ENCODE results near the gene ZC3H13. TPM values are rescaled to one million over a fixed set of nuclear protein-coding genes. Genes with fewer than 3 reads are reported as not detected.

The ZC3H13 gene
- total RNA-seq, 1 donor from 2014 or later: 62.3 TPM

- Mint-ChIP-seq H3K27ac (no peak overlapping the region), H3K36me3 (peaks cover 34% of the 10 kb centered on the region), H3K27me3 (no peaks in the 10 kb centered on the region), H3K4me3 (no peak overlapping the region), H3K9me3 (no peaks in the 10 kb centered on the region), H3K4me1 (ENCODE audit: unreplicated experiment) (no peaks in the 10 kb centered on the region)
- DNase-seq (ENCODE audit: extremely low spot score, unreplicated experiment): no peak
- TF ChIP-seq CTCF (conservative IDR thresholded peaks at IDR 0.05): no peak
Measured at GRCh38 chr13:46039411-46040182, 12.9 kb downstream of the ZC3H13 start.

GRCh38 chr13:46038296-46038695 is 14.2 kb downstream of the ZC3H13 start:
- Mint-ChIP-seq H3K4me3 (no peak overlapping the region), H3K36me3 (peaks cover 47% of the 10 kb centered on the region), H3K27me3 (no peaks in the 10 kb centered on the region), H3K4me1 (ENCODE audit: unreplicated experiment) (no peaks in the 10 kb centered on the region), H3K27ac (no peak overlapping the region), H3K9me3 (no peaks in the 10 kb centered on the region)
- TF ChIP-seq CTCF (conservative IDR thresholded peaks at IDR 0.05): no peak
- DNase-seq (ENCODE audit: extremely low spot score, unreplicated experiment): no peak

- Mint-ChIP-seq H3K4me3 (no peak overlapping the region), H3K27ac (no peak overlapping the region), H3K4me1 (ENCODE audit: unreplicated experiment) (no peaks in the 10 kb centered on the region), H3K9me3 (peaks cover 2% of the 10 kb centered on the region), H3K27me3 (no peaks in the 10 kb centered on the region), H3K36me3 (peaks cover 50% of the 10 kb centered on the region)
- DNase-seq (ENCODE audit: extremely low spot score, unreplicated experiment): no peak
- TF ChIP-seq CTCF (conservative IDR thresholded peaks at IDR 0.05): no peak
Measured at GRCh38 chr13:46035066-46035465, 17.5 kb downstream of the ZC3H13 start.

GRCh38 chr13:46032341-46032740 is 20.2 kb downstream of the ZC3H13 start:
- H3K36me3 Mint-ChIP-seq: peaks cover 63% of the 10 kb centered on the region
- DNase-seq (ENCODE audit: extremely low spot score, unreplicated experiment): no peak

GRCh38 chr13:46031581-46032263 is 20.8 kb downstream of the ZC3H13 start:
- H3K36me3 Mint-ChIP-seq: peaks cover 64% of the 10 kb centered on the region
- H3K9me3 Mint-ChIP-seq: peaks cover 4% of the 10 kb centered on the region
- H3K4me1 Mint-ChIP-seq (ENCODE audit: unreplicated experiment): no peaks in the 10 kb centered on the region
- H3K27me3 Mint-ChIP-seq: no peaks in the 10 kb centered on the region
- no peak for DNase-seq (ENCODE audit: extremely low spot score, unreplicated experiment)
- no peak overlapping the region for H3K27ac Mint-ChIP-seq
- TF ChIP-seq CTCF (conservative IDR thresholded peaks at IDR 0.05): no peak
- no peak overlapping the region for H3K4me3 Mint-ChIP-seq

More at GRCh38 chr13:46032341-46032740, 20.2 kb downstream of the ZC3H13 start:
- Mint-ChIP-seq H3K9me3 (peaks cover 4% of the 10 kb centered on the region), H3K27ac (no peak overlapping the region), H3K4me3 (no peak overlapping the region), H3K27me3 (no peaks in the 10 kb centered on the region), H3K4me1 (ENCODE audit: unreplicated experiment) (no peaks in the 10 kb centered on the region)
- no peak for TF ChIP-seq CTCF (conservative IDR thresholded peaks at IDR 0.05)

Measured in type B pancreatic cell (in vitro differentiated cells).